Gastroesophageal sphincter (tissue), 3 donors: ENCODE measurements around the gene BDP1.
"Not testable (repeated sequence)": the region's sequence is repeated elsewhere in the genome, so short reads cannot be mapped to it uniquely, and the experiment has no call there.

Experiments
- POLR2A ChIP-seq, 2 donors: fragments of 450-650 bp; IDR thresholded peaks; one replicate each; pipeline ENCODE4 v1.6.1; 2017; ENCODE audit warnings: antibody characterized with exemption in 2 of 2, mild to moderate bottlenecking in 2 of 2, moderate library complexity in 1 of 2
- POLR2AphosphoS5 ChIP-seq: sonication (generic); formaldehyde crosslinking; IDR thresholded peaks from one replicate; pipeline ENCODE4 v1.6.1; 2017; ENCODE audit warnings: antibody characterized with exemption
- TF ChIP-seq, protein P1 (sequence below), 4 experiments: fragments of 200-600 bp in 2 of 4; fragments of 450-650 bp in 2 of 4; sonication (generic) in 1 of 4; IDR thresholded peaks; one replicate each; pipeline ENCODE4 v1.5.1; 2017 to 2019; ENCODE audit warnings: antibody characterized with exemption in 4 of 4, mild to moderate bottlenecking in 2 of 4, moderate library complexity in 2 of 4

GRCh38 chr5:71552026-71552749, 96.7 kb downstream of the BDP1 start:
- TF ChIP-seq, protein P1, sequence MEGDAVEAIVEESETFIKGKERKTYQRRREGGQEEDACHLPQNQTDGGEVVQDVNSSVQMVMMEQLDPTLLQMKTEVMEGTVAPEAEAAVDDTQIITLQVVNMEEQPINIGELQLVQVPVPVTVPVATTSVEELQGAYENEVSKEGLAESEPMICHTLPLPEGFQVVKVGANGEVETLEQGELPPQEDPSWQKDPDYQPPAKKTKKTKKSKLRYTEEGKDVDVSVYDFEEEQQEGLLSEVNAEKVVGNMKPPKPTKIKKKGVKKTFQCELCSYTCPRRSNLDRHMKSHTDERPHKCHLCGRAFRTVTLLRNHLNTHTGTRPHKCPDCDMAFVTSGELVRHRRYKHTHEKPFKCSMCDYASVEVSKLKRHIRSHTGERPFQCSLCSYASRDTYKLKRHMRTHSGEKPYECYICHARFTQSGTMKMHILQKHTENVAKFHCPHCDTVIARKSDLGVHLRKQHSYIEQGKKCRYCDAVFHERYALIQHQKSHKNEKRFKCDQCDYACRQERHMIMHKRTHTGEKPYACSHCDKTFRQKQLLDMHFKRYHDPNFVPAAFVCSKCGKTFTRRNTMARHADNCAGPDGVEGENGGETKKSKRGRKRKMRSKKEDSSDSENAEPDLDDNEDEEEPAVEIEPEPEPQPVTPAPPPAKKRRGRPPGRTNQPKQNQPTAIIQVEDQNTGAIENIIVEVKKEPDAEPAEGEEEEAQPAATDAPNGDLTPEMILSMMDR (IDR thresholded peaks at IDR 0.05), result not testable (repeated sequence)
- TF ChIP-seq POLR2A (IDR thresholded peaks at IDR 0.05); POLR2AphosphoS5: not testable (repeated sequence)
